ENCODE measurements around the gene BFSP2. TPM values are rescaled to one million over a fixed set of nuclear protein-coding genes. Genes with fewer than 3 reads are reported as not detected.

Gene BFSP2
- total RNA-seq, 4 donors from 2014 or later: not detected

- Histone ChIP-seq H3K27ac (no peak overlapping the region), H3K9me3 (no peaks in the 10 kb centered on the region), H3K4me1 (peaks cover 0 to 7% (median 0%) of the 10 kb centered on the region in 3 donors), H3K36me3 (no peaks in the 10 kb centered on the region), H3K4me3 (no peak overlapping the region), H3K27me3 (peaks cover 11% of the 10 kb centered on the region)
- WGBS, 2 donors (ENCODE audit: low coverage in 1 of 2): 82 to 89% methylated on average over 6 to 11 of the region's 15 CpGs
- ATAC-seq: no peak
- TF ChIP-seq POLR2A (IDR thresholded peaks at IDR 0.05) (no peak), POLR2AphosphoS5 (IDR thresholded peaks at IDR 0.05) (no peak), EP300 (IDR thresholded peaks at IDR 0.05) (no peak), CTCF (IDR thresholded peaks at IDR 0.05) (no peak)
Observed at GRCh38 chr3:133419151-133419909, 19.5 kb downstream of the BFSP2 start.

- H3K36me3 ChIP-seq: no peaks in the 10 kb centered on the region
- H3K9me3 ChIP-seq: no peaks in the 10 kb centered on the region
- H3K27ac ChIP-seq: no peak overlapping the region
- WGBS, 2 donors (ENCODE audit: low coverage in 1 of 2): 70 to 73% methylated on average over 6 to 9 of the region's 9 CpGs
- peaks cover 0 to 7% (median 0%) of the 10 kb centered on the region in 3 donors for H3K4me1 ChIP-seq
- H3K4me3 ChIP-seq: no peak overlapping the region
- no peak for ATAC-seq
- peaks cover 14% of the 10 kb centered on the region for H3K27me3 ChIP-seq
- TF ChIP-seq POLR2AphosphoS5 (IDR thresholded peaks at IDR 0.05): no peak
- no peak for TF ChIP-seq CTCF (IDR thresholded peaks at IDR 0.05)
- TF ChIP-seq EP300 (IDR thresholded peaks at IDR 0.05): no peak
- TF ChIP-seq POLR2A (IDR thresholded peaks at IDR 0.05): no peak
Observed at GRCh38 chr3:133424937-133425869, 25.3 kb downstream of the BFSP2 start.

GRCh38 chr3:133425898-133426297 is 26.0 kb downstream of the BFSP2 start:
- Histone ChIP-seq H3K36me3 (no peaks in the 10 kb centered on the region), H3K9me3 (no peaks in the 10 kb centered on the region), H3K4me1 (peaks cover 0 to 7% (median 0%) of the 10 kb centered on the region in 3 donors), H3K4me3 (no peak overlapping the region), H3K27ac (no peak overlapping the region), H3K27me3 (peaks cover 14% of the 10 kb centered on the region)
- WGBS, 2 donors (ENCODE audit: low coverage in 1 of 2): 57 to 70% methylated on average over 2 to 3 of the region's 3 CpGs
- TF ChIP-seq CTCF (IDR thresholded peaks at IDR 0.05): no peak
- TF ChIP-seq POLR2AphosphoS5 (IDR thresholded peaks at IDR 0.05): no peak
- no peak for TF ChIP-seq POLR2A (IDR thresholded peaks at IDR 0.05)
- TF ChIP-seq EP300 (IDR thresholded peaks at IDR 0.05): no peak
- no peak for ATAC-seq

GRCh38 chr3:133426721-133427120 is 26.9 kb downstream of the BFSP2 start:
- 60 to 89% methylated on average over 1 of the region's 2 CpGs for WGBS, 2 donors (ENCODE audit: low coverage in 1 of 2)

More at GRCh38 chr3:133426721-133427120, 26.9 kb downstream of the BFSP2 start:
- Histone ChIP-seq H3K27me3 (peaks cover 14% of the 10 kb centered on the region), H3K27ac (no peak overlapping the region), H3K4me3 (no peak overlapping the region), H3K4me1 (peaks cover 0 to 7% (median 0%) of the 10 kb centered on the region in 3 donors), H3K36me3 (no peaks in the 10 kb centered on the region), H3K9me3 (no peaks in the 10 kb centered on the region)
- no peak for ATAC-seq
- TF ChIP-seq POLR2A (IDR thresholded peaks at IDR 0.05) (no peak), CTCF (IDR thresholded peaks at IDR 0.05) (no peak), POLR2AphosphoS5 (IDR thresholded peaks at IDR 0.05) (no peak)
